ENCODE data around the gene CYP2S1.
"Not testable (repeated sequence)": the region's sequence is repeated elsewhere in the genome, so short reads cannot be mapped to it uniquely, and the experiment has no call there.

Gene CYP2S1

DNA sequence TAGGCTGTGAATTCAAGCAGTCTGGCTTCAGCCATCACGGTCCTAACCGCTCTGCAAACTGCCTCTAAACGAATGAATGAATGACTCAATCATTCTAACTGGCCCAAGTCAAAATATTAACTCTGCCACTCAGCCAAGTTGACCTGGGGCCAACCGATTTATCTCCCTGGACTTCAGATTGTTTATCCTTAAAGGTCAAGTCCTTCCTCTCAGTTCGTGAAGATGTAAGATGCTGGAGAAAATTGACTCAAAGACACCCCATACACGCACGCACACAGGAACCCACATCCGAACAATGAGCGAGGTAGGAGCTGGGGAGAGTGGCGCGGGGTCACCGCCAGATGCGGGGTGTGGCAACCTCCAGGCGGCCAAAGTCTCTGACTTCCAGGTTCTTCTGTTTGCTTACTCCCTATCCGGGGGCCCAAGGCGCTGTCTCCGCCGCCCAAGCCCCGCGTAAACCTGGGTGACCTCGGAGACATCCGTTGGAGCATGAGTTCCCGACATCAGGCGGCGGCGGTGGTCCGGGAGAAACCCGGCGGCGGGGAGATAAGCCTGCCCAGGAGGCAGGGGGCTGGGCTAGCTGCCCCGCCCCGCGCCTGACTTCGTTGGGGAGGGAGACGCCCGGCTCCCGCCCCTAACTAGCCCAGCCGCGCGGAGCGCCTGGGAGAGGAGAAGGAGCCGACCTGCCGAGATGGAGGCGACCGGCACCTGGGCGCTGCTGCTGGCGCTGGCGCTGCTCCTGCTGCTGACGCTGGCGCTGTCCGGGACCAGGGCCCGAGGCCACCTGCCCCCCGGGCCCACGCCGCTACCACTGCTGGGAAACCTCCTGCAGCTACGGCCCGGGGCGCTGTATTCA, at the start of gene CYP2S1:
CYP2S1 (plus strand) TSS at position 646 of the 856 bp plus-strand sequence; CDS start at position 692, 46 bp downstream.
- DNase-seq, result peak in 9 of 42 donors; percentile 6 to 51 (median 19)
- intact Hi-C loops (cut with DNase I), result no loop called here

DNA sequence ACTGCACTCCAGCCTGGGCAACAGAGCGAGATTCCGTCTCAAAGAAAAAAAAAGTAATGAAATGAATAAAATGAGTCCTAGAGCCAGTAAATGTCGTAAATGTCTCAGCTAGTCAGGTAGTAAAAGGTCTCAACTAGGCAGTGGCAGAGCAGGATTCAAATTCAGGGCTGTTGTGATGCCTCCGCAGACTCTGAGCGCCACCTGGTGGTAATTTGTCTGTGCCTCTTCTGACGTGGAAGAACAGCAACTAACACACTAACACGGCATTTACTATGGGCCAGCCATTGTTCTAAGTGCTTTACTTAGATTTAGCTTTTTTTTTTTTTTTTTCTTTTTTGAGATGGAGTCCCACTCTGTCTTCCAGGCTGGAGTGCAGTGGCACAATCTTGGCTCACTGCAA, 48.6 kb upstream of the CYP2S1 start:
- DNase-seq, result peak; percentile 54 to 90 (median 77)
- intact Hi-C loops (cut with DNase I), result loop anchor here (5.0 kb wide), 1 partner anchor 482 kb away; no protein-coding TSS in a partner anchor

DNA sequence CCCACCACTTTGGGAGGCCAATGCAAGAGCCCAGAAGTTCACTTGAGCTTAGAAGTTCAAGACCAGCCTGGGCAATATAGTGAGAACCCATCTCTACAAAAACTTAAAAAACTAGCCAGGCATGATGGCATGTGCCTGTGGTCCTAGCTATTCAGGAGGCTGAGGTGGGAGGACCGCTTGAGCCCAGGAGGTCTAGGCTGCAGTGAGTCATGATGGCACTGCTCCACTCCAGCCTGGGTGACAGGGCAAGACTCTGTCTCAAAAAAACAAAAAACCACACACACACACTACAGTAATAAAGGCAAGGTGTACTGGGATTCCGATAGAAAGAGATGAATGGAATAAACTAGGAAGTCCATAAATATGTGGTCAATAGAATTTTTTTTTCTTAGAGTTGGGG, 43.2 kb upstream of the CYP2S1 start:
- DNase-seq, result no peak
- intact Hi-C loops (cut with DNase I), result no loop called here

GRCh38 chr19:41150986-41151385, 42.0 kb upstream of the CYP2S1 start:
- DNase-seq; intact Hi-C loops (cut with DNase I): not testable (repeated sequence)

GRCh38 chr19:41154060-41154459, 39.0 kb upstream of the CYP2S1 start:
- DNase-seq, result no peak
- intact Hi-C loops (cut with DNase I), result no loop called here

GRCh38 chr19:41156207-41156606, 36.8 kb upstream of the CYP2S1 start:
- DNase-seq, result no peak
- intact Hi-C loops (cut with DNase I), result no loop called here

GRCh38 chr19:41159881-41160280, 33.1 kb upstream of the CYP2S1 start:
- no peak for DNase-seq
- intact Hi-C loops (cut with DNase I), result no loop called here

DNA sequence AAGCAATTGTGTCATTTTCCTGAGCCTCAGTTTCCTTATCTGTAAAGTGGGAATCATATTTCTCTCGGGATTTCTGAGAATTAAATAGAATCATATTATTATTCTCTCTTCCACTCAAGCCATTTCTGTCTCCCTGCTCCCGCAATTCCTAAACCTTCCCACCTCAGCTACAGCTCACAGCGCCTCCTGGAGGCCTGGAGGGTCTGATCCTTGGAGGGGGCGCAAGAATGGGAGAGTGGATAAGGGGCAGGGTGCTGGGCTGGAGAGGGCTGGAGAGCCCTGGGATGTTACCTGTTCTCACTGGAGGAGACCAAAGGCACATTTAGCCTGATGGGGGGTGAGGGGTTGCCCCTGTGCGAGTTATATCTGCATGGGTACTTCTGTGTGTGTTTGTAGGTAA, 31.1 kb upstream of the CYP2S1 start:
- no peak for DNase-seq
- intact Hi-C loops (cut with DNase I), result no loop called here

GRCh38 chr19:41166944-41167804, 25.8 kb upstream of the CYP2S1 start:
- DNase-seq, result no peak

GRCh38 chr19:41172297-41173164, 20.5 kb upstream of the CYP2S1 start:
- intact Hi-C loops (cut with DNase I), result no loop called here
- DNase-seq, result no peak

More at GRCh38 chr19:41166944-41167804, 25.8 kb upstream of the CYP2S1 start:
- intact Hi-C loops (cut with DNase I), result no loop called here

GRCh38 chr19:41174297-41174928, 18.6 kb upstream of the CYP2S1 start:
- intact Hi-C loops (cut with DNase I), result no loop called here
- DNase-seq, result no peak

- intact Hi-C loops (cut with DNase I), result no loop called here
- peak in 36 of 42 donors; percentile 6 to 69 (median 38) for DNase-seq
Measured at GRCh38 chr19:41175801-41176777, 16.9 kb upstream of the CYP2S1 start.

- intact Hi-C loops (cut with DNase I); DNase-seq: not testable (repeated sequence)
Measured at GRCh38 chr19:41180173-41180572, 12.8 kb upstream of the CYP2S1 start.

GRCh38 chr19:41186971-41187883, 5.8 kb upstream of the CYP2S1 start:
- no peak for DNase-seq
- intact Hi-C loops (cut with DNase I), result no loop called here

GRCh38 chr19:41187884-41188279, 5.1 kb upstream of the CYP2S1 start:
- intact Hi-C loops (cut with DNase I), result no loop called here
- DNase-seq, result no peak

- no peak for DNase-seq
- intact Hi-C loops (cut with DNase I), result no loop called here
Measured at GRCh38 chr19:41189425-41190065, 3.5 kb upstream of the CYP2S1 start.

Measured in head of caudate nucleus (tissue), 42 donors.